SK-N-SH (cell line): ENCODE results near the gene KAT6B. TPM values are rescaled to one million over a fixed set of nuclear protein-coding genes. Genes with fewer than 3 reads are reported as not detected.

ENCODE experiments used
- CTCF ChIA-PET: fragments of 300-600, 350-600 bp; formaldehyde crosslinking; extraction: SDS; loops from one replicate; lab custom pipeline; 2021; lab: Yijun Ruan, JAX
- POLR2A ChIA-PET: fragments of 350-600 bp; sonication (Branson Sonifier 250); formaldehyde crosslinking; extraction: SDS; loops from one replicate; lab custom pipeline; 2020; ENCODE audit warnings: antibody characterized with exemption, inconsistent platforms; lab: Yijun Ruan, JAX
- DNase-seq: peaks from one replicate; pipeline ENCODE4 v3.0.0; 2012
- H2AFZ ChIP-seq: fragments of 200-600 bp; sonication (generic); 2 replicates; pipeline ENCODE4 v1.8.1; 2016; ENCODE audit warnings: antibody characterized with exemption, mild to moderate bottlenecking, low read depth
- H3F3A ChIP-seq: fragments of 200-600 bp; sonication (generic); replicated peaks from 2 replicates; pipeline ENCODE3; 2016; ENCODE audit warnings: antibody characterized with exemption, mild to moderate bottlenecking; ENCODE audit not compliant: insufficient read depth
- H3K27ac ChIP-seq, 2 experiments: fragments of 200-500 bp in 1 of 2; fragments of 200-600 bp in 1 of 2; sonication (Bioruptor generic) in 1 of 2; sonication (generic), shearing (Covaris generic) in 1 of 2; 2 replicates each; pipeline versions ENCODE4 v1.5.1 to v1.6.1; 2014 to 2016; ENCODE audit warnings: low read depth in 2 of 2, inconsistent platforms in 1 of 2, low read length in 1 of 2, mild to moderate bottlenecking in 1 of 2, mixed read lengths in 1 of 2
- H3K27me3 ChIP-seq: fragments of 200-600 bp; sonication (generic), shearing (Covaris generic); 2 replicates; pipeline ENCODE4 v1.6.1; 2016; ENCODE audit warnings: mixed run types; ENCODE audit not compliant: insufficient read depth
- H3K36me3 ChIP-seq, 2 experiments: fragments of 200-500 bp in 1 of 2; fragments of 200-600 bp in 1 of 2; sonication (Bioruptor generic) in 1 of 2; sonication (generic) in 1 of 2; replicated peaks in 1 of 2; 2 replicates each; pipeline versions ENCODE3 to v1.5.1; 2014 to 2016; ENCODE audit warnings: low read length in 1 of 2, mild to moderate bottlenecking in 1 of 2; ENCODE audit not compliant: insufficient read depth in 2 of 2, control insufficient read depth in 1 of 2
- H3K4me1 ChIP-seq, 2 experiments: fragments of 200-500 bp in 1 of 2; fragments of 200-600 bp in 1 of 2; sonication (Bioruptor generic) in 1 of 2; sonication (generic), shearing (Covaris generic) in 1 of 2; 2 replicates each; pipeline versions ENCODE4 v1.5.1 to v1.6.1; 2014 to 2016; ENCODE audit warnings: low read depth in 1 of 2, low read length in 1 of 2, mixed run types in 1 of 2; ENCODE audit not compliant: insufficient read depth in 2 of 2, control insufficient read depth in 1 of 2
- H3K4me2 ChIP-seq: fragments of 200-600 bp; sonication (generic), shearing (Covaris generic); 2 replicates; pipeline ENCODE4 v1.6.1; 2017; ENCODE audit warnings: mixed run types
- H3K4me3 ChIP-seq, 2 experiments: fragments of 200-500 bp in 1 of 2; fragments of 200-600 bp in 1 of 2; sonication (Bioruptor generic) in 1 of 2; sonication (generic), shearing (Covaris generic) in 1 of 2; 2 replicates each; pipeline versions ENCODE4 v1.5.1 to v1.8.1; 2014 to 2016; ENCODE audit warnings: low read depth in 2 of 2, inconsistent platforms in 1 of 2, low read length in 1 of 2, mild to moderate bottlenecking in 1 of 2, mixed read lengths in 1 of 2, moderate library complexity in 1 of 2
- H3K79me2 ChIP-seq: fragments of 200-600 bp; sonication (generic); 2 replicates; pipeline ENCODE4 v1.8.1; 2017; ENCODE audit warnings: mild to moderate bottlenecking; ENCODE audit not compliant: insufficient read depth
- H3K9ac ChIP-seq: fragments of 200-600 bp; sonication (generic); 2 replicates; pipeline ENCODE4 v1.6.1; 2017; ENCODE audit warnings: mixed run types
- H3K9me2 ChIP-seq: fragments of 200-600 bp; sonication (generic); 2 replicates; pipeline ENCODE4 v1.6.1; 2017; ENCODE audit warnings: mixed run types
- H3K9me3 ChIP-seq: fragments of 200-600 bp; sonication (generic); 2 replicates; pipeline ENCODE4 v1.6.1; 2017; ENCODE audit warnings: mixed run types, mild to moderate bottlenecking, moderate library complexity
- H4K20me1 ChIP-seq: fragments of 200-600 bp; sonication (generic); 2 replicates; pipeline ENCODE4 v1.6.1; 2017; ENCODE audit warnings: mild to moderate bottlenecking, mixed run types; ENCODE audit not compliant: insufficient read depth
- EP300 ChIP-seq, 2 experiments: IDR thresholded peaks; 2 replicates each; pipeline versions ENCODE4 v1.4.0 to v1.6.1; 2012; ENCODE audit warnings: borderline replicate concordance in 1 of 2, low read depth in 1 of 2, low read length in 1 of 2
- FOSL2 ChIP-seq: IDR thresholded peaks from 2 replicates; pipeline ENCODE4 v1.4.0; 2012; ENCODE audit warnings: low read depth, mild to moderate bottlenecking, moderate library complexity, borderline replicate concordance
- JUND ChIP-seq: IDR thresholded peaks from 2 replicates; pipeline ENCODE4 v1.4.0; 2012
- NFIC ChIP-seq: IDR thresholded peaks from 2 replicates; pipeline ENCODE4 v1.4.0; 2012; ENCODE audit warnings: borderline replicate concordance
- POLR2AphosphoS5 ChIP-seq: IDR thresholded peaks from 2 replicates; pipeline ENCODE4 v1.6.1; 2012; ENCODE audit warnings: low read depth, low read length
- RCOR1 ChIP-seq: fragments of 150-350 bp; IDR thresholded peaks from 2 replicates; pipeline ENCODE4 v1.6.1; 2017; ENCODE audit warnings: antibody characterized with exemption, low read length
- TCF12 ChIP-seq: IDR thresholded peaks from 2 replicates; pipeline ENCODE4 v1.4.0; 2012
- TEAD4 ChIP-seq: IDR thresholded peaks from 2 replicates; pipeline ENCODE4 v1.4.0; 2012; ENCODE audit warnings: mild to moderate bottlenecking, borderline replicate concordance; ENCODE audit not compliant: insufficient read depth
- WGBS: methylation state at CpG from one replicate; pipeline ENCODE4 v1.1.6; 2017; ENCODE audit warnings: low lambda C conversion rate; 5-methylcytosine and 5-hydroxymethylcytosine counted together
- polyA plus RNA-seq, 3 experiments: library from polyadenylated mRNA; depleted of rRNA; stranded (reverse); fragments of >200 nt; gene quantifications; 2 replicates each; pipeline ENCODE4 v1.2.3, GENCODE V29; 2012
- TF ChIP-seq, protein P1 (sequence below): fragments of 200-600 bp; sonication (generic); IDR thresholded peaks from 2 replicates; pipeline ENCODE4 v1.6.1; 2017; ENCODE audit warnings: antibody characterized with exemption, mild to moderate bottlenecking, moderate library complexity
- TF ChIP-seq, protein P2 (sequence below): IDR thresholded peaks from 2 replicates; pipeline ENCODE4 v1.4.0; 2012; ENCODE audit warnings: low read depth, borderline replicate concordance
- TF ChIP-seq, protein P3 (sequence below): IDR thresholded peaks from 2 replicates; pipeline ENCODE4 v1.6.1; 2012; ENCODE audit warnings: mild to moderate bottlenecking, low read depth, low read length, moderate library complexity

KAT6B gene
- polyA plus RNA-seq, 1 of the 3 experiments (the other 2 are of a cell fraction): 4.3 TPM

DNA sequence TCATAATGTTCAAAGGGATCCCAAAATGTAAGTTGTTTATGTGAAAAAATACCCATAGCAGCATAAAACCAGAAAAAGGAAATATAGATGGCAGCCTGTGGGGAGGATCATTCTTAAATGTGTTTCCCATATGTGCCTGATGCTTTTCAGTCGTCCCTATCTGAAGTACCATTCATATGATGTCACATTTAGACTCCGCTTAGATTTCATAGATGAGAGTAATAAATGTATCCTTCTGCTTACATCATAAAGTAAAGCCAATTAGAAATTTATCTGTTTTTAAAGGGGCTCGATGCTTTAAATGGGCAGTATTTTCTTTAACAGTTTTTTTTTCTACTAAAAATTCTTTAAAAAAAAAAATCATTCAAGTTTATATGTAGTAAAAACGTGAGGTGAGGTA lies 136.1 kb downstream of the KAT6B start (continued):
- no peak for TF ChIP-seq TCF12
- TF ChIP-seq FOSL2: no peak
- TF ChIP-seq NFIC: no peak
- TF ChIP-seq, protein P1, sequence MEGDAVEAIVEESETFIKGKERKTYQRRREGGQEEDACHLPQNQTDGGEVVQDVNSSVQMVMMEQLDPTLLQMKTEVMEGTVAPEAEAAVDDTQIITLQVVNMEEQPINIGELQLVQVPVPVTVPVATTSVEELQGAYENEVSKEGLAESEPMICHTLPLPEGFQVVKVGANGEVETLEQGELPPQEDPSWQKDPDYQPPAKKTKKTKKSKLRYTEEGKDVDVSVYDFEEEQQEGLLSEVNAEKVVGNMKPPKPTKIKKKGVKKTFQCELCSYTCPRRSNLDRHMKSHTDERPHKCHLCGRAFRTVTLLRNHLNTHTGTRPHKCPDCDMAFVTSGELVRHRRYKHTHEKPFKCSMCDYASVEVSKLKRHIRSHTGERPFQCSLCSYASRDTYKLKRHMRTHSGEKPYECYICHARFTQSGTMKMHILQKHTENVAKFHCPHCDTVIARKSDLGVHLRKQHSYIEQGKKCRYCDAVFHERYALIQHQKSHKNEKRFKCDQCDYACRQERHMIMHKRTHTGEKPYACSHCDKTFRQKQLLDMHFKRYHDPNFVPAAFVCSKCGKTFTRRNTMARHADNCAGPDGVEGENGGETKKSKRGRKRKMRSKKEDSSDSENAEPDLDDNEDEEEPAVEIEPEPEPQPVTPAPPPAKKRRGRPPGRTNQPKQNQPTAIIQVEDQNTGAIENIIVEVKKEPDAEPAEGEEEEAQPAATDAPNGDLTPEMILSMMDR: no peak
- TF ChIP-seq TEAD4: no peak
- no peak for TF ChIP-seq RCOR1
- TF ChIP-seq EP300 (IDR thresholded peaks at IDR 0.05; ENCODE audit: borderline replicate concordance in 1 of 2, low read depth in 1 of 2, low read length in 1 of 2): no peak
- TF ChIP-seq, all 33 proteins: peak for 0

DNA sequence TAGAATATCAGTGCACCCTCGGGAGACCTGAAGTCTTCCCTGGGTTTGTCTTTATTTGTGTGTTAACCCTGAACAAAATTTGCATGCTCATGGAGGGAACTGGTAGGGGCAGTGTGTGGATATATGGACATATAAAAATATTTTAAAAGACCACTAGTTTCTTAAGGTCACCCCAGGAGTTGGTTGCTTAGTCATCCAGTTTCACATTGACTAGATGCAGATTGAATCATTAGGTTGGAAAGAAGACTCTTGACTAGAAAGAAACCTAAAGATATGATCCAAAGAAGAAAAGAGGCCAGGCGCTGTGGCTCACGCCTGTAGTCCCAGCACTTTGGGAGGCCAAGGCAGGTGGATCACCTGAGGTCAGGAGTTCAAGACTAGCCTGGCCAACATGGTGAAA lies 137.1 kb downstream of the KAT6B start:
- H3K9me3 ChIP-seq: no peaks in the 10 kb centered on the region
- POLR2A ChIA-PET: no interaction called here
- peaks cover 6 to 15% of the 10 kb centered on the region in 2 experiments; a peak in 3 of 4 replicates for H3K4me1 ChIP-seq
- H3K9me2 ChIP-seq: no peaks in the 10 kb centered on the region
- H3K27ac ChIP-seq: no peak overlapping the region; a peak in 1 of 4 replicates
- no peak for DNase-seq
- H3K4me3 ChIP-seq: no peak overlapping the region
- CTCF ChIA-PET: interaction anchor here (0.8 kb wide), 1 partner anchor 13 kb away, joined by 3 read pairs; no protein-coding TSS in a partner anchor
- H2AFZ ChIP-seq: no peak overlapping the region
- H3K79me2 ChIP-seq: peaks cover 8% of the 10 kb centered on the region
- H4K20me1 ChIP-seq: no peaks in the 10 kb centered on the region; the same call in 1 of the 2 replicates
- H3K9ac ChIP-seq: no peak overlapping the region
- no peak overlapping the region for H3K4me2 ChIP-seq
- peaks cover 0 to 6% of the 10 kb centered on the region in 2 experiments for H3K36me3 ChIP-seq
- no peaks in the 10 kb centered on the region for H3K27me3 ChIP-seq
- no peaks in the 10 kb centered on the region for H3F3A ChIP-seq
- WGBS: 93% methylated on average over 3 of the region's 3 CpGs
- TF ChIP-seq POLR2AphosphoS5 (no peak), JUND (no peak)
- TF ChIP-seq, protein P2, sequence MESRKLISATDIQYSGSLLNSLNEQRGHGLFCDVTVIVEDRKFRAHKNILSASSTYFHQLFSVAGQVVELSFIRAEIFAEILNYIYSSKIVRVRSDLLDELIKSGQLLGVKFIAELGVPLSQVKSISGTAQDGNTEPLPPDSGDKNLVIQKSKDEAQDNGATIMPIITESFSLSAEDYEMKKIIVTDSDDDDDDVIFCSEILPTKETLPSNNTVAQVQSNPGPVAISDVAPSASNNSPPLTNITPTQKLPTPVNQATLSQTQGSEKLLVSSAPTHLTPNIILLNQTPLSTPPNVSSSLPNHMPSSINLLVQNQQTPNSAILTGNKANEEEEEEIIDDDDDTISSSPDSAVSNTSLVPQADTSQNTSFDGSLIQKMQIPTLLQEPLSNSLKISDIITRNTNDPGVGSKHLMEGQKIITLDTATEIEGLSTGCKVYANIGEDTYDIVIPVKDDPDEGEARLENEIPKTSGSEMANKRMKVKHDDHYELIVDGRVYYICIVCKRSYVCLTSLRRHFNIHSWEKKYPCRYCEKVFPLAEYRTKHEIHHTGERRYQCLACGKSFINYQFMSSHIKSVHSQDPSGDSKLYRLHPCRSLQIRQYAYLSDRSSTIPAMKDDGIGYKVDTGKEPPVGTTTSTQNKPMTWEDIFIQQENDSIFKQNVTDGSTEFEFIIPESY: no peak
- TF ChIP-seq, protein P3, sequence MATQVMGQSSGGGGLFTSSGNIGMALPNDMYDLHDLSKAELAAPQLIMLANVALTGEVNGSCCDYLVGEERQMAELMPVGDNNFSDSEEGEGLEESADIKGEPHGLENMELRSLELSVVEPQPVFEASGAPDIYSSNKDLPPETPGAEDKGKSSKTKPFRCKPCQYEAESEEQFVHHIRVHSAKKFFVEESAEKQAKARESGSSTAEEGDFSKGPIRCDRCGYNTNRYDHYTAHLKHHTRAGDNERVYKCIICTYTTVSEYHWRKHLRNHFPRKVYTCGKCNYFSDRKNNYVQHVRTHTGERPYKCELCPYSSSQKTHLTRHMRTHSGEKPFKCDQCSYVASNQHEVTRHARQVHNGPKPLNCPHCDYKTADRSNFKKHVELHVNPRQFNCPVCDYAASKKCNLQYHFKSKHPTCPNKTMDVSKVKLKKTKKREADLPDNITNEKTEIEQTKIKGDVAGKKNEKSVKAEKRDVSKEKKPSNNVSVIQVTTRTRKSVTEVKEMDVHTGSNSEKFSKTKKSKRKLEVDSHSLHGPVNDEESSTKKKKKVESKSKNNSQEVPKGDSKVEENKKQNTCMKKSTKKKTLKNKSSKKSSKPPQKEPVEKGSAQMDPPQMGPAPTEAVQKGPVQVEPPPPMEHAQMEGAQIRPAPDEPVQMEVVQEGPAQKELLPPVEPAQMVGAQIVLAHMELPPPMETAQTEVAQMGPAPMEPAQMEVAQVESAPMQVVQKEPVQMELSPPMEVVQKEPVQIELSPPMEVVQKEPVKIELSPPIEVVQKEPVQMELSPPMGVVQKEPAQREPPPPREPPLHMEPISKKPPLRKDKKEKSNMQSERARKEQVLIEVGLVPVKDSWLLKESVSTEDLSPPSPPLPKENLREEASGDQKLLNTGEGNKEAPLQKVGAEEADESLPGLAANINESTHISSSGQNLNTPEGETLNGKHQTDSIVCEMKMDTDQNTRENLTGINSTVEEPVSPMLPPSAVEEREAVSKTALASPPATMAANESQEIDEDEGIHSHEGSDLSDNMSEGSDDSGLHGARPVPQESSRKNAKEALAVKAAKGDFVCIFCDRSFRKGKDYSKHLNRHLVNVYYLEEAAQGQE: no peak
